ENCODE results near the gene RALGAPB.
"Not testable (repeated sequence)": the region's sequence is repeated elsewhere in the genome, so short reads cannot be mapped to it uniquely, and the experiment has no call there.

- not testable (repeated sequence) for TF ChIP-seq CTCF (IDR thresholded peaks at IDR 0.05; ENCODE audit: low read depth, low read length); POLR2A (IDR thresholded peaks at IDR 0.05; ENCODE audit: extremely low read depth, insufficient read length)
Observed at GRCh38 chr20:38511726-38512125, 39.1 kb downstream of the RALGAPB start.

Measured in NB4 (cell line).